NCI-H82 treated with DMSO at 0.1 percent for 48 hours (cell line): Measurements from ENCODE around the gene BRIP1.

ENCODE experiments used
- DNase-seq: peaks from one replicate; lab custom pipeline; 2025; ENCODE audit not compliant: unreplicated experiment; lab: John Stamatoyannopoulos, UW

BRIP1 gene

GRCh38 chr17:61764846-61765245 lies 98.5 kb downstream of the BRIP1 start:
- no peak for DNase-seq

GRCh38 chr17:61761827-61762226 lies 101.5 kb downstream of the BRIP1 start:
- DNase-seq, result no peak

- no peak for DNase-seq
These were observed 104.0 kb downstream of the BRIP1 start for GRCh38 chr17:61759362-61759761.

GRCh38 chr17:61758430-61758829 lies 104.9 kb downstream of the BRIP1 start:
- DNase-seq, result no peak

- no peak for DNase-seq
These were observed 106.2 kb downstream of the BRIP1 start for GRCh38 chr17:61757168-61757567.

GRCh38 chr17:61756561-61756960 lies 106.8 kb downstream of the BRIP1 start:
- no peak for DNase-seq

- no peak for DNase-seq
These were observed 107.7 kb downstream of the BRIP1 start for GRCh38 chr17:61755668-61756067.

GRCh38 chr17:61755078-61755477 lies 108.2 kb downstream of the BRIP1 start:
- no peak for DNase-seq

GRCh38 chr17:61754124-61754523 lies 109.2 kb downstream of the BRIP1 start:
- DNase-seq, result no peak

GRCh38 chr17:61753696-61754095 lies 109.6 kb downstream of the BRIP1 start:
- DNase-seq, result no peak

- no peak for DNase-seq
These were observed 112.7 kb downstream of the BRIP1 start for GRCh38 chr17:61750656-61751055.

GRCh38 chr17:61749823-61750404 lies 113.4 kb downstream of the BRIP1 start:
- no peak for DNase-seq

GRCh38 chr17:61746248-61746985 lies 116.9 kb downstream of the BRIP1 start:
- DNase-seq, result no peak

GRCh38 chr17:61744804-61745203 lies 118.5 kb downstream of the BRIP1 start:
- DNase-seq, result no peak

- no peak for DNase-seq
These were observed 119.1 kb downstream of the BRIP1 start for GRCh38 chr17:61744252-61744651.

GRCh38 chr17:61743766-61744165 lies 119.6 kb downstream of the BRIP1 start:
- no peak for DNase-seq

GRCh38 chr17:61739002-61739401 lies 124.3 kb downstream of the BRIP1 start:
- DNase-seq, result no peak

- DNase-seq, result no peak
These were observed 125.1 kb downstream of the BRIP1 start for GRCh38 chr17:61738249-61738648.

- DNase-seq, result no peak
These were observed 125.5 kb downstream of the BRIP1 start for GRCh38 chr17:61737820-61738219.

- DNase-seq, result no peak
These were observed 126.9 kb downstream of the BRIP1 start for GRCh38 chr17:61736438-61736837.

- no peak for DNase-seq
These were observed 127.5 kb downstream of the BRIP1 start for GRCh38 chr17:61735807-61736206.

GRCh38 chr17:61734466-61734865 lies 128.9 kb downstream of the BRIP1 start:
- no peak for DNase-seq

GRCh38 chr17:61734012-61734411 lies 129.3 kb downstream of the BRIP1 start:
- no peak for DNase-seq
